Epithelial cell of esophagus (primary cell): Measurements from ENCODE around the gene MLX.
"Not testable (repeated sequence)": the region's sequence is repeated elsewhere in the genome, so short reads cannot be mapped to it uniquely, and the experiment has no call there.

Experiments
- DNase-seq: peaks from one replicate; pipeline ENCODE4 v3.0.0; 2010; ENCODE audit warnings: low read depth
- H3K4me3 ChIP-seq: 2 replicates; pipeline ENCODE4 v1.5.1; 2011; ENCODE audit warnings: mild to moderate bottlenecking, low read length, control low read depth
- CTCF ChIP-seq: IDR thresholded peaks from 2 replicates; pipeline ENCODE4 v1.5.1; 2011; ENCODE audit warnings: low read depth, mild to moderate bottlenecking, low read length, control low read depth, inconsistent platforms; ENCODE audit not compliant: insufficient read depth; ENCODE audit errors: missing control alignments

Gene MLX

DNA sequence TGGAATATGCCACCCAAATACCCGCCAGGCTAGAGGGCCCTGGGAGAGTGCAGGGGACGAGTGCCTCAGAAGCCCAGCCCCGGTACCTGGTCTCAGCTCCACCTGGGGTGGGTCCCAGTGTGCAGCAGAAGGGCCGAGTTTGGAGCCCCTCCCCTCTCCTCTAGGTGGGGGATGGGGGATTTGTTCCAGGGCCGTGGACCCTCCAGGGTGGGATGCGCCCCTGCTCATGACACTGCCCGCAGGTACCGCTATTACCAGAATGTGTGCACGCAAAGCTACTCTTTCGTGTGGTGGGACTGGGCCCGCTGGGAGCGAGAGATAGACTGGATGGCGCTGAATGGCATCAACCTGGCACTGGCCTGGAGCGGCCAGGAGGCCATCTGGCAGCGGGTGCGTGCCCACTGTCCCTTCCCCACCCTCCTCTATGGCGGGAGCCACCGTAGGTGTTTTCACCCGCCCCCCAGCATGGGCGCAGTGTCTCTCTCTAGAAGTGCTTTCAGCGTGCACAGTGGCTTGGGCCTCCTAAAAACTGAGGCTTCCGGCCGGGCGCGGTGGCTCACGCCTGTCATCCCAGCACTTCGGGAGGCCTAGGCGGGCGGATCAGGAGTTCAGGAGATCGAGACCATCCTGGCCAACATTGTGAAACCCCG, 29.6 kb upstream of the MLX start:
- peak overlapping the region; percentile 62 for H3K4me3 ChIP-seq
- DNase-seq = no peak
- no peak for TF ChIP-seq CTCF

- TF ChIP-seq CTCF = no peak
- no peak overlapping the region for H3K4me3 ChIP-seq
- no peak for DNase-seq
Observed at GRCh38 chr17:42537826-42538451, 29.0 kb upstream of the MLX start.

DNA sequence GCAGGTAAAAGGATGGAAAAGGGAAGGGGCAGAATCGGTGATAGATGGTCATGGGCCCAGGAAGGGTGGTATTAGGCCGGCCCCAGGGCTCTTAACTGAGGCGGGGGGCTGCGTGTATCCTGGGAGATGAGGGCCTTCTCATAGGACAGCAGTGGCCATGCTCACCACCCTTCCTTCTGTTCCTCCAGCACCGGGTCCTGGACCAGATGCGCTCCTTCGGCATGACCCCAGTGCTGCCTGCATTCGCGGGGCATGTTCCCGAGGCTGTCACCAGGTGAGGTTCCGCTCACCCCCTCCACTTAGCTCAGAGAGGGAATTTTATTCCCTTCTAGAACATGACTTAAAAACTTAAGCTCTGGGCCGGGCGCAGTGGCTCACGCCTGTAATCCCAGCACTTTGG, 28.4 kb upstream of the MLX start:
- no peak for DNase-seq
- no peak overlapping the region for H3K4me3 ChIP-seq

DNA sequence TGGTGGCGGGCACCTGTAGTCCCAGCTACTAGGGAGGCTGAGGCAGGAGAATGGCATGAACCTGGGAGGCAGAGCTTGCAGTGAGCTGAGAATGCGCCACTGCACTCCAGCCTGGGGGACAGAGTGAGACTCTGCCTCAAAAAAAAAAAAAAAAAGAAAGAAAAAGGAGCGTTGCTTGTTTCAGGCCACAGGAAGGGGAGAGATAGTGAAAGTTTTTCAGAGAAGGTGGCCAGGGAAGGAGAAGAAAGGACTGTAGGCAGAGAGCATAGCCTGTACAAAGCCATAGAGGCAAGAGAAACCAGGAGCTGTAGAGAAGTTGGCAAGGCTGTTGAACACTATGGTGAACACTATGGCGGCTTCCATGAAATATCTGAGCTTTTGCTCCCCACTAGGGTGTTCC, 26.3 kb upstream of the MLX start:
- not testable (repeated sequence) for DNase-seq

More for the DNA sequence above, 28.4 kb upstream of the MLX start:
- TF ChIP-seq CTCF = no peak

DNA sequence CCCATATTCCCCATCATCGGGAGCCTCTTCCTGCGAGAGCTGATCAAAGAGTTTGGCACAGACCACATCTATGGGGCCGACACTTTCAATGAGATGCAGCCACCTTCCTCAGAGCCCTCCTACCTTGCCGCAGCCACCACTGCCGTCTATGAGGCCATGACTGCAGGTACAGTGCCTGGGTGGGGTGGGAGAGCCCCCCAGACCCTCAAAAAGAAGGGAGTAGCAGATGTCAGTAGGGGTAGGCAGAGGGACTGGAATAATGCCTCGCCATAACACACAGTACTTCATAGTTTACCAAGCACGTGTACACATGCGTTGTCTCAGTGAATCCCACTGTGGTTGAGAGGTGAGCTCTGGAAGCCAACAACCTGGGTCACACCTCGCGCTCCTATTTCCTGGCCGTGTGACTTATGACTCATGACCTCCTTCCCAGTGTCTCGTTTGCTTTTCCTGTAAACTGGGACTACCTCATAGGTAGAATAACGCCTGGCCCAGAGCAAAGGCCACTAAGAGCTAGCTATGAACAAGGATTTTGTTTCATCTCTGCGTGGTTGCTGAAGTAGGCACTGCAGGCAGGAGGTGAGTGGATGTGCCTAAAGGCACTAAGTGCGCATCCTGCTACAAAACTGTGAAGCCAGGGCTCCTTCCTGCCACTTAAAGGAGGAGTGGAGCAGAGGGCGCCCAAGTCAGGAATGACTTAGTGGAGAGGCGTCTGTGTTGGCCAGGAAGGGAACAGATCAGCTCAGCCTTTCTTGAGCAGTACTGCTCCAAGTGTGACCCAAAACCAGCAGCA, 25.7 kb upstream of the MLX start:
- H3K4me3 ChIP-seq = no peak overlapping the region
- DNase-seq = peak; percentile 60
- TF ChIP-seq CTCF = no peak

More for the DNA sequence above, 26.3 kb upstream of the MLX start:
- H3K4me3 ChIP-seq = not testable (repeated sequence)

GRCh38 chr17:42543190-42544079, 23.5 kb upstream of the MLX start:
- TF ChIP-seq CTCF = no peak
- no peak overlapping the region for H3K4me3 ChIP-seq
- DNase-seq = no peak

DNA sequence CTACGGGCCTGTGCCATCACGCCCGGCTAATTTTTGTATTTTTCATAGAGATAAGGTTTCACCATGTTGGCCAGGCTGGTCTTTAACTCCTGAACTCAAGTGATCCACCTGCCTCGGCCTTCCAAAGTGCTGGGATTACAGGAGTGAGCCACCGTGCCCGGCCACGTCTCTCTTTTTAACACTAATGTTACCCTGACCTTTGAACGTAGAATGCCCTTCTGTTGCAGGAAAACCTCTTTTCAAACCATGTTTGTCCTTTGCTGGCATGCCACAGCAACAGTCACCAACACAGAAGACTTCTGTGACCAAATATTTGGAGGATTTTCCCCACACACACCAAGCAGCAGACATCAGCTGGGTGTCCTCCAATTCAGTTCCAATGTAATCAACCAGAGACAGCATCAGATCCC, 22.0 kb upstream of the MLX start:
- DNase-seq = no peak
- TF ChIP-seq CTCF = no peak
- H3K4me3 ChIP-seq = no peak overlapping the region

DNA sequence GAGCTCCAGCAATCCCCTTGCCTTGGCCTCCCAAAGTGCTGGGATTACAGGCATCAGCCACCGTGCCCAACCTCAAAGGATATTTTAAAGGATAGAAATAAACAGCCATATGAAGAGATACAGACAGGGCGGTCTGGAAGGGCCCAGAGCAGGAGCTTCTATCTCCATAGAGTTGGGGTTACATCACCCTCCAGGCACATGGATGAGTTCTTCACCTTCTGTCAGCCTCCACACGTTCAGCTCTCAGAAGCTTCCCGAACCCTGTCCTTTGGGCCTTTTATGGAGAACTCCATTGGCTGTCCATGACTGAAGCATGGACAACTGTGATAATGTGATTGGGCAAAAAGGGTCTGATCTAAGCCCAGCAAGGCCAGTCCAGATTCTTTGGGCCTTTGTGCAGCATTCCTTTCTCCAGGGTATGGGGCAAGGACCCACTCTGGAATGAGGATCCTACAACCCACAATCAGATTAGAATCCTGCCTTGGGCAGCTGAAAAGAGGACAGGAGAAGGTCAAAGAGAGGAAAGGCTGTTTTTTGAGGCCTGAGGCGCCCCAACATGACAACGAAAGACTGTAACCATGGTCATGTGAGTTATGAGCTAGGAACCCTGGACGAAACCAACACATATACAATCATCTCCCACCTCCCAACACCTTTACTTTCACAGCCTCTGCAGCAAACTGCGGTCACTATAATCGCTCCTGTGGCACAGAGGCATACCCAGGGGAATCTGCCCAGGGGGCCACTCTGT, 21.0 kb upstream of the MLX start:
- not testable (repeated sequence) for H3K4me3 ChIP-seq, DNase-seq
